Measurements from ENCODE around the gene TMEM163.
"Not testable (repeated sequence)": the region's sequence is repeated elsewhere in the genome, so short reads cannot be mapped to it uniquely, and the experiment has no call there.

The TMEM163 gene

DNA sequence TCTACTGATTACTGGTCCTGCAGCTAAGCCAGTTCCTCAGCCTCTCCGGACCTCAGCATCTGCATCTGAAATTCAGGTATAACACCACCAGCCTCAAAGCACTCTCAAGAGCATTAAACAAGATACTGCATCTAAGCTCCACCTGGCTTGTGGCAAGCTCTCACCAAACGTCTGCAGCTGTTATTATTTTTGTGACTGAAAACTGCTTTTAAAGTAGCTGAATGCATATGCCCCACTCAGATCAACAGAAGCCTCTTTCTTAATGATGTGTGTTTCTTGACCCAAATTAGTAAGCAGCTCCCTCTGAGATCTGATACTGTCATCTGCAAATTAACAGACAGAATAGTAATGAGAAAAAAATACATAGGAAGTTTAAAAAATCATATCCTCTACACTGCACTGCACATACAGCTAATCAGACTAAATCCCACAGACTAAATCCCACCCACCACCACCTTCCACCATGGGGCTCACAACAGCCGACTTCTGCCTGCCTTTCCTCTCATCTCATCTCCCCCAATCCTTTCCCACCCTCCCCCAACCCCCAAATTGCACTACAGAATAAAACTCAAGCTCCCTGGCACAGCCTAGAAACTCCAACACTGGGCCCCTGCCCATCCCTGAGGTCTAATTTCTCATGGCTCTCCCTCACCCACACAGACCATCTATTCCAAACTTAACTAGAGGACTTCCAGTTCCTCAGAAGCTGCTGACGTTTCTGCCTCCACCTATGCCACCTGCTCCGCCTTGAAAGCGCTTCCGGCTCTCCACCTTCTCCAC, 52.9 kb downstream of the TMEM163 start:
- no peak for DNase-seq (ENCODE audit: low read depth in 3 of 3)

GRCh38 chr2:134663451-134664450, 55.0 kb downstream of the TMEM163 start:
- no peak for DNase-seq (ENCODE audit: low read depth in 3 of 3)

- DNase-seq (ENCODE audit: low read depth in 3 of 3) = no peak
These were observed 56.0 kb downstream of the TMEM163 start for GRCh38 chr2:134662751-134663150.

DNA sequence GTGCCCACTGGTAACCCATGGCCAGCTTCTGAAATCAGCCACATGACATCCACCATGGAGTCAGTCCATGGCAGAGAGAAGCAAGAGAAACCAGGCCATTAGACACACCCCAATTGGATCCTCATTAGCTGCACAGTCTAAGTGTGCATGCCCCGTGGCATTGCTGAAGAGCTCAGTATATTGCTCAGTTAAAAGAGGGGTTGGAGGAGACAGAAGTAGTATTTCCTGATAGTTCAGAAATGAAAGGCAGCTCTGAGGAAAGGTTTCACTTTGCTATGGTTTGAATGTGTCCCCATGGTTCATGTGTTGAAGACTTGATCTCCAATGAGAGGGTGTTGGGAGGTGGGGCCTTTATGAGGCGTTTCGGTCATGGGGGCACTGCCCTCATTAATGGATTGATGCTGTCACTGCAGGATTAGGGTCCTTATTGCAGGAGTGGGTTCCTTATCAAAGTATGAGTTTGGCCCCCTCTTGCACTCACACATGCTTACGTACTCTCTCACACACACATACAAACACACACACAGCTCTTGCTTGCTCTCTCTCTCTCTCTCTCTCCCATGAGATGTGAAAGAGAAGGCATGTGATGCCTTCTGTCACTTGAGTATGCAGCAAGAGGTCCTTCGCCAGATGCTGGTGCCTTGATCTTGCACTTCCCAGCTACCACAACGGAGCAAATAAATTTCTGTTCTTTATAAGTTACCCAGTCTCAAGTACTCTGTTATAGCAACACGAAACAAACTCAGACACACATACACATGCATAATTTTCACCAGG, 58.0 kb downstream of the TMEM163 start:
- DNase-seq (ENCODE audit: low read depth in 3 of 3) = no peak

DNA sequence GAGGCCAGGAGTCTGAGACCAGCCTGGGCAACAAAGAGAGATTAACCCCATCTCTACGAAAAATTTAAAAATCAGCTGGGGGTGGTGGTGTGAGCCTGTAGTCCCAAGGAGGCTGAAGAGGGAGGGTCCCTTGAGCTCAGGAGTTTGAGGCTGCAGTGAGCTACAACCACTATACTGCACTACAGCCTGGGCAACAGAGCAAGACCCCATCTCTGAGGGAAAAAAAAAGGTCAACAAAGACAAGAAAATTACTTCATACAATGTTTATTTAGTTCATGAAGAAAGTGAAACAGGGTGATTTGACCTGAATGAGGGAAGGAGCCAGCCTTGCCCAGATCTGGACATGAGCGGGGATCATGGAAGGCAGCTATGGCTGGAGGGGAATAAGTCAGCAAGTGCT, 59.1 kb downstream of the TMEM163 start:
- DNase-seq (ENCODE audit: low read depth in 3 of 3) = no peak

- DNase-seq (ENCODE audit: low read depth in 3 of 3) = no peak
These were observed 61.0 kb downstream of the TMEM163 start for GRCh38 chr2:134657650-134658250.

DNA sequence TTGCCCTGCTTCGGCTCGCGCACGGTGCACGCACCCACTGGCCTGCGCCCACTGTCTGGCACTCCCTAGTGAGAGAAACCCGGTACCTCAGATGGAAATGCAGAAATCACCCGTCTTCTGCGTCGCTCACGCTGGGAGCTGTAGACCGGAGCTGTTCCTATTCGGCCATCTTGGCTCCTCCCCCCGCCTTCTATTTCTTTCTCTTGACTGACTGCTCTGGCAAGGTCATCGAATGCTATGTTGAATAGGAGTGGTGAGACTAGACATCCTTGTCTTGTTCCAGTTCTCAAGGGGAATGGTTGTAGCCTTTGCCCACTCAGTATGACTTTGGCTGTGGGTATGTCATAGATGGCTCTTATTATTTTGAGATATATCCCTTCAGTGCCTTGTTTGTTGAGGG, 62.4 kb downstream of the TMEM163 start:
- not testable (repeated sequence) for DNase-seq (ENCODE audit: low read depth in 3 of 3)

DNA sequence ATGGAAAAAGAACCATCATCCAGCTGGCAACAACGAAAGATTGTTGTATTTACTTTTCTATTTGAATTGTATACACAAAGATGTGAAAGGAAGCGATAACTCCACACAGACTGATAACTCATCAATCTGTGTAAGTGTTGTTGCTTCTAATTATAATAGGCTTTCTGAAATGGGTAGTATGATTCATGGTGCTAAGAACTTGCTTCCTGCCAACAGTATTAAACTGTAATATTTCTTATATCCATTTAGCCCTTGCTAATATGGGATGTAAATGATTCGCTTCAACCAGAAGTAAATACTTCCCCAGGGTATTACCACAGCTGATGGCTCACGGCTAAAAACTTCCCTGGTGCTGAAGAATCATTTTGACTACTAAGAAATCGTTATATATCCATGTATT, 70.2 kb downstream of the TMEM163 start:
- no peak for DNase-seq (ENCODE audit: low read depth in 3 of 3)

GRCh38 chr2:134647607-134648256, 71.1 kb downstream of the TMEM163 start:
- no peak for DNase-seq (ENCODE audit: low read depth in 3 of 3)

DNA sequence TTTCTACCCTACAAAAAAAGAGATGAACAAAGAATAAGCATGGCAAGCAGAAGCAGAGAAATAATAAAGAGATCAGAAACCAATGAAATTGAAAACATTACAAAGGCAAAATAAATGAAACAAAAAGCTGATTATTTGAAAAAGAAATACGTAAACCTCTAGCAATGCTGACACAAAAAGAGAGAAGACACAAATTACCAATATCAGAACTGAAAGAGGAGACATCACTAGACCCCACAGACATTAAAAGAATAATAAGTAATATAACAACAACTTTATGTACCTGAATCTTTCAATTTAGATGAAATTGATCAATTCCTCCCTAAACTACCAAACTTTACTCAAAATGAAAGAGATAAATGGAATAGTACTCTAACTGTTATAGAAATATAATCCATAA, 75.9 kb downstream of the TMEM163 start:
- no peak for DNase-seq (ENCODE audit: low read depth in 3 of 3)

GRCh38 chr2:134640494-134640893, 78.3 kb downstream of the TMEM163 start:
- no peak for DNase-seq (ENCODE audit: low read depth in 3 of 3)

DNA sequence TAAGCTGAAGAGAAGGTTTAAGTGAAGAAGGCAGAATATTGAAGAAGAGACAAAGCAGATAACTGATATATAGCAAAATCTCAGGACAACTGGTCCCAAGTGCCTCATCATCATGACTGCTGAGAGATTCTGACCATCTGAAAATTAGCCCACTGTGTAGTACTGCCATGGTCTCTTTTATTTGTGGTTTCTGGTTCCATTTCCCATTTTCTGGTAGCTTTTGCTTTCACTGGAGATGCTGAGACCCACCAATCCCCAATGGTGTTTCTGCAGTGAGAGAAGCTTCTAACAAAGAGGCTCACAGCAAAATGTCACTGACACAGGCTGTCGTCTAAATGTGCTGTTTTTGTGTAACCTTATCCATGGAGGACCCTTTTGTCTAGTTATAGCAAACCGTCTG, 79.5 kb downstream of the TMEM163 start:
- DNase-seq (ENCODE audit: low read depth in 3 of 3) = no peak

DNA sequence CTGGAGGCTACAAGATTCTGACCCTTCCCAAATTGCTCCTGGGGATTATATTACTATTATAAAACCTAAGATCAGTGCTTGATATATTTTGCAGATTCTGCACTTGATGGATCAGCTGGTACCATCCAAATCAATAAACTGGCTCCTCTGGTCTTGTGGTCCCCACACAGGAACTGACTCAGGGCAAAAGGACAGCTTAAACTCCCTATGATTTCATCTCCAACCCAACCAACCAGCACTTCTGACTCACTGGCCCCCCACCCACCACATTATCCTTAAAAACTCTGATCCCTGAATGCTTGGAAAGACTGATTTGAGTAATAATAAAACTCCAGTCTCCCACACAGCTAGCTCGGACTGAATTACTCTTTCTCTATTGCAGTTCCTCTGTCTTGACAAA, 82.1 kb downstream of the TMEM163 start:
- DNase-seq (ENCODE audit: low read depth in 3 of 3) = no peak

DNA sequence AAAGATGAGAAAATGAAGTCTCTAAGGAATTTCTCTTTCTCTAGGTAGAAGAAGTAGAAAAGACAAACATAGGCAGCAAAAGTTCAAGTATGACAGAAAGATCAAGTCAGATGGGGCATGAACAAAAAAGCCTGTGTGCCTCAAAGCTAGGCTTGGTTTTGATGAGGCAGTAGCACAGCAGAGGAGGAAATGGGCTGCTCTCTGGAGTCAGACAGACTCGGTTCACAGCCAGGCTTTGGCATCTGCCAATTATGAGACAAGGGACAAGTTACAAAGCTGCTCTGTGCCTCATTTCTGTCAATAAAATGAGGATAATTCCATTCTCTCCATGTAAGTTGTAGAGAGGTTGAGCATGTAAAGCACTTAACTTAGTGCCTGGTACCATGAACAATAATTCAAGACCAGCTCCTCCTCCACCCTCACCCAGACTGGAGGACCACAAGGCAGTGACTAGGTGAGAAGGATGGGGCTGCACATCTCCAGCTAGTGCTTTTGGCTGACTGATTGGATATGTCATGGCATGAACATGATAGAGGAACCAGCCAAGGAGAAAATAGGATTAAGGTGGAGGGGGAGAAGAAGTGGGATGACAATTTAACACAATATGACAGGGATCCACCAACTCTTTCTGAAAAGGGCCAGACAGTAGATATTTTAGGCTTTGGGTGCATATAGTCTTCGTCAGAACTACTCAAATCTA, 84.6 kb downstream of the TMEM163 start:
- DNase-seq (ENCODE audit: low read depth in 3 of 3) = no peak

GRCh38 chr2:134630504-134631159, 88.2 kb downstream of the TMEM163 start:
- no peak for DNase-seq (ENCODE audit: low read depth in 3 of 3)

- DNase-seq (ENCODE audit: low read depth in 3 of 3) = no peak
These were observed 90.3 kb downstream of the TMEM163 start for GRCh38 chr2:134628453-134628852.

DNA sequence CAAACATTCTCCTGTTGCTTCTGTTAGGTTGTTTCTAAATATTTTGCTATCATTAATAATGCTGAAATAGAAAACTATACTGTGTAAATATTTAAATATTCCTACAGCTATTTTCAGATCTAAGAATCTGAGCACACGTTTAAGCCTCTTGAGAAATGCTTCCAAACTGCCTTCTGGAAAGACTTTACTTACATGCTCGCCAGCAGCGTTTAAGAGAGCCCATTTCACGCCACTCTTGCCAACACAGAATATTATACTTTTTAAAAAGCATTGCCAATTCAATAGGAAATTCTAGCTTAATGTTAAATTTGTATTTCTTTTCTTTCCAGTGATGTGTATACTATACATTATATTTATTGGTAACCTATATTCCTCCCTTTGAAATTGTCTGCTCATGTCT, 92.0 kb downstream of the TMEM163 start:
- no peak for DNase-seq (ENCODE audit: low read depth in 3 of 3)

DNA sequence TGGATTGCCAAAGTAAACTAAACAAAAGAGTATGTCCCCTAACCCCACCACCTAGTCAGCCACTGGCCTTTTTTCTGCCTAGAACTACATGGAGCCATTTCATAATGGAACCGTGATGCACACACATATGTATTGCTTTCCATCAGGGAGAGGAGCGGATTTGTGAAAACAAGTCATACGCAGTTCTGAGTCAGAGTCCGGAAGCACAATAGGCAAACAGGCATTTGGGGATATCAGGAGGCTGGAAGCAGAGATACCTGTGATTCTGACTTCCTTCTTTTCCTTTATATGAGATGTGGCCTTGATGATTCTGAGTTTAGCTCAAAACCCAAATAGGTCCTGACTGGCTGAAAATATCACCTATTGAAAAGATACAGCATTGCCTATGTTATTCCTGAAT, 93.5 kb downstream of the TMEM163 start:
- DNase-seq (ENCODE audit: low read depth in 3 of 3) = no peak

DNA sequence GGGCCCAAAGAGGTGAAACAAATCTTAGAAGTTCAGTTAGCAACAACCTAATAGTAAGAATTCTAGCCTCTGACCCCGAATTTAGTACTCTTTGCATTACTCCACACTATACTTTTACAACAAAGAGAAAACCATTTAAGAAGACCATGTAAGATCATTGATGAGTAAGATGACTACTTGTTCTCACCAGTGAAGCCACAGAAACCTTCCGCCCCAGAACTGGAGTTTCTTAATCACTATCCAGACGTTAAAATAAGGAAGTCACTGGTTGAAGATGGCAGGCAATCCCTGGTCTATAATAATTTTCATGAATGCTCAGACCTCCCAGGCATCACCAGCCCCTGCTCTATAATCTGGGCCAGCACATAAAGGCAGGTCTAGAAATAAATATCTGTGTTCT, 95.0 kb downstream of the TMEM163 start:
- DNase-seq (ENCODE audit: low read depth in 3 of 3) = no peak

DNA sequence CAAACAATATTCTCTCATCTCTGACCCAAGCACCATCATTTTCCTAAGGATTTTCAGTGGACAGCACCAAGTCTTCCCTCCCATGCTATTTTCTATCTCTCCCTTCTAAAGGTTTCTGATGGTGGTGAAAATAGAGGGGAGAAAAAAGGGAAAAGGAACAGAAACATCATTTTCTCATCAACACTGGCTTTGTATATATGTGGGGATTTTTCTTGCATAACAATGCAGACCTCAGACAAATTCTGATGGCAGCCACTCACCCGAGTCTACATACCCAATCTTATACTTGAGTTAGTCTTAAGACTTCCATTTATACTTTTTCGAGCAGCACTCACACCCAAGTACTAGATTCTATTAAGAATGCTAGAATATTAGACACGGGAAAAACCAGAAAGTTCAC, 95.8 kb downstream of the TMEM163 start:
- no peak for DNase-seq (ENCODE audit: low read depth in 3 of 3)

Measured in stimulated activated CD4-positive, alpha-beta T cell treated with anti-CD3 and anti-CD28 coated beads, TNF-alpha, amount 100 ng/mL, for 4 hours (primary cell).